Activated CD4-positive, alpha-beta memory T cell treated with anti-CD3 and anti-CD28 coated beads for 36 hours (primary cell): ENCODE results near the gene ERP27. TPM values are rescaled to one million over a fixed set of nuclear protein-coding genes. Genes with fewer than 3 reads are reported as not detected.

Source experiments
- CTCF ChIA-PET: fragments of 350-600 bp; sonication (Branson Sonifier 250); formaldehyde crosslinking; loops from one replicate; lab custom pipeline; 2021; ENCODE audit warnings: antibody characterized with exemption, inconsistent platforms; lab: Charles Lee
- POLR2A ChIA-PET: fragments of 350-600 bp; sonication (Branson Sonifier 250); formaldehyde crosslinking; loops from one replicate; lab custom pipeline; 2021; ENCODE audit warnings: antibody characterized with exemption; lab: Charles Lee
- DNase-seq: peaks from one replicate; pipeline ENCODE4 v3.0.0-alpha.2; 2020
- H3K27ac Mint-ChIP-seq: one replicate; pipeline ENCODE4 v1.8.0; 2021; ENCODE audit warnings: mixed read lengths
- H3K27me3 Mint-ChIP-seq: one replicate; pipeline ENCODE4 v1.8.0; 2021; ENCODE audit warnings: mixed read lengths
- H3K36me3 Mint-ChIP-seq: one replicate; pipeline ENCODE4 v1.8.0; 2021; ENCODE audit warnings: mixed read lengths
- H3K4me1 Mint-ChIP-seq: one replicate; pipeline ENCODE4 v1.8.0; 2021; ENCODE audit warnings: low read depth, mixed read lengths
- H3K4me3 Mint-ChIP-seq: one replicate; pipeline ENCODE4 v1.8.0; 2021; ENCODE audit warnings: mild to moderate bottlenecking, mixed read lengths
- H3K9me3 Mint-ChIP-seq: one replicate; pipeline ENCODE4 v1.8.0; 2021; ENCODE audit warnings: mixed read lengths
- intact Hi-C: fragments of 100-400 bp; cut with micrococcal nuclease; formaldehyde crosslinking; loops from one replicate; pipeline ENCODE4 v1.15.1; 2023
- total RNA-seq, 2 experiments: library from RNA; stranded (reverse); gene quantifications; one replicate each; pipeline ENCODE4 v1.2.3, GENCODE V29; 2021

Gene ERP27
- total RNA-seq, 2 experiments from 2014 or later, result 1.5 to 2.5 TPM

DNA sequence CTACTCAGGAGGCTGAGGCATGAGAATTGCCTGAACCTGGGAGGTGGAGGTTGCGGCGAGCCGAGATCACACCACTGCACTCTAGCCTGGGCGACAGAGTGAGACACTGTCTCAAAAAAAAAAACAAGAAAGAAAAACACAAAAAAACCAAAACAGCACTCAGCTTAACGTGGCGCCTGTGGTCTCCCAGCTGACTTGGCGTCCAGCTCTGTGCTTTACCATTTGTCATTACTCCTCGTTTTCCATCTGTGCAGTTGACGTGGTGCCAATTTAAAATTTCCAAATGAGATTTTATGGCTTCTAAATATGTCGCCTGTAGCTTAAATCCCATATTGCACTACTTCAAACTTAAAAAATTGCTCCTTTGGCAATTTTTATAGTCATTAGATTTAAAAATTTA lies 54.7 kb downstream of the ERP27 start:
- Mint-ChIP-seq H3K4me3 (no peak overlapping the region), H3K4me1 (peaks cover 20% of the 10 kb centered on the region), H3K36me3 (no peaks in the 10 kb centered on the region), H3K9me3 (no peaks in the 10 kb centered on the region), H3K27me3 (peaks cover 7% of the 10 kb centered on the region), H3K27ac (no peak overlapping the region)
- intact Hi-C loops, result no loop called here
- DNase-seq, result no peak
- CTCF ChIA-PET, result interaction anchor here (0.8 to 1.8 kb wide), 2 partner anchors 112 to 338 kb away, joined by 3 to 4 read pairs; partner anchors contain the start of gene RERG
- POLR2A ChIA-PET, result no interaction called here

DNA sequence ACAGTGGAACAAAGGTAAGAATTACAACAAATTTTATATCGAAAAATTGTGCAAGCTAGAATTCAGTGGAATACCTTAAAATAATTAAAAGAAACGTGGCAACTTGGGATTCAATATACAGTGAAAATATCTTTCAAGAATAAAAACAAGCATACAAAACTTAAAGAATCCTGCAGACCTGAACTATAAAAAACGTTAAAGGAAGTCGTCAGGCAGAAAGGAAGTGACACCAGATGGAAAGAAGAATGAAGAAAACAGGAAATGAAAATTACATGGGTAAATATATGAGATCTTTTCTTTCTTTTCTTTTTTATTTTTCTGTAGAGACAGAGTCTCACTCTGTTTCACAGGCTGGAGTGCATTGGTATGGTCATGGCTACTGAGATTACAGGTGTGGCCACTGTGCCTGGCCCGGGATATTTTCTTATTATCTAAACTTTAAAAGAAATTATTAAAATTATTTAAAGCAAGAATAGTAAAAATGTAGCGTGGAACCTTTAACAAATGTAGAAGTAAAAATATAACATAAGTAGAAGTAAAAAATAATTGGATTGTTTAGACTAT lies 57.4 kb downstream of the ERP27 start:
- intact Hi-C loops, result no loop called here
- ChIA-PET CTCF (no interaction called here), POLR2A (no interaction called here)
- H3K4me1 Mint-ChIP-seq, result peaks cover 20% of the 10 kb centered on the region
- no peaks in the 10 kb centered on the region for H3K36me3 Mint-ChIP-seq
- peaks cover 6% of the 10 kb centered on the region for H3K27me3 Mint-ChIP-seq
- no peak for DNase-seq
- H3K27ac Mint-ChIP-seq, result no peak overlapping the region
- H3K4me3 Mint-ChIP-seq, result no peak overlapping the region
- no peaks in the 10 kb centered on the region for H3K9me3 Mint-ChIP-seq

DNA sequence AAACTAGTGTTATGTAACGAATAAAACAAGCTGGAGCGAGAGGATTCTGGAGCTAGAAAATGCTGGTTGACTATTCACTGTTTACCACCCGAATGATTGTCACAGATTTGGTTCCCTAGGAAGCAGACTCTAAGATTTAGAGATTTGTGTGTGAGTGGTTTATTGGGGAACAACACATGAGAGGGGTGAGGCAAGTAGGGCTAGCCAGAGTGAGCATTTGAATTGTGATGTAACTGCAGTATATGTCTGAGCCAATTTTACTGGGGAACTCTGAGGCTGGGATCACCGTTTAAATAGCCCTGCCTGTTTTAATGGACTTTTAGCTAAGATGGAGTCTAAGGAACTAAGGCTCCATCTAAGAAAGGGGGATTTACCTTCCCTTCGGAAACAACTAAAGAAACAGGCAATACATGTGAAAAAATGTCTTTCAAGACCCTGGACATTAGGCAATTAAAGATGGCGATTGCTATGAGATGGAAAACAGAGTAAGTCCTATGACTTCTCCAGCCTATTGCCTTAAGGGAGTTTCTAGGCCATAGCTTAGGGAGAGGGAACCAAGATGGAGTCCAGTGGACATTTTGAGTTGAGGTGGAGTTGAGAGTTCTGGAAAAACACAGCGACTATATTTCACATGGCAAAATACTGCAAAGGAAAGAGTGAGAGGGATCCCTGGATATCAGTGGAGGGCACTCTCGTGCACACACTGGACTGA lies 59.0 kb downstream of the ERP27 start:
- intact Hi-C loops, result no loop called here
- POLR2A ChIA-PET, result no interaction called here
- no peaks in the 10 kb centered on the region for H3K36me3 Mint-ChIP-seq
- peaks cover 10% of the 10 kb centered on the region for H3K4me1 Mint-ChIP-seq
- no peaks in the 10 kb centered on the region for H3K9me3 Mint-ChIP-seq
- no peak overlapping the region for H3K4me3 Mint-ChIP-seq
- H3K27ac Mint-ChIP-seq, result no peak overlapping the region
- CTCF ChIA-PET, result interaction anchor here (1.1 to 1.3 kb wide), 2 partner anchors 31 to 116 kb away, joined by 3 to 5 read pairs; no protein-coding TSS in a partner anchor
- H3K27me3 Mint-ChIP-seq, result no peaks in the 10 kb centered on the region
- no peak for DNase-seq

DNA sequence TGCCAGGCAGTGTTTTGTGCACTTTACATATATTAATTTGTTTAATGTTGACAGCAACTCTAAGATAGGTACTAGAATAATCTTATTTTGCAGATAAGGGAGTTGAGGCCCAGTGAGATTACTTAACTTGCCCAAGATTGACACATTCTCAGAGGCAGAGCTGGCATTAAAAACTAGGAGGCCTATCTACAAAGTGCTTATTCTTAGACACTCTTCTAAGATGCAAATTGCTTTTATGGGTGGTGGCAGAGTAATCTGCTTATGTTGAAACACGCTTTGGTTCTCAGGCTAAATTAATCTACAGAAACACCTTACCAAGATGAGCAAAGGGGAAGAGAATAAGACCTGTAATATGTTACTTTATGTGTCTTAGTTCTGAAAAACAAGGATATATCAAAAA lies 59.8 kb downstream of the ERP27 start:
- Mint-ChIP-seq H3K9me3 (no peaks in the 10 kb centered on the region), H3K27me3 (no peaks in the 10 kb centered on the region), H3K4me1 (peaks cover 8% of the 10 kb centered on the region), H3K36me3 (no peaks in the 10 kb centered on the region), H3K4me3 (no peak overlapping the region), H3K27ac (no peak overlapping the region)
- CTCF ChIA-PET, result interaction anchor here (1.3 kb wide), 1 partner anchor 32 kb away, joined by 3 read pairs; no protein-coding TSS in a partner anchor
- no peak for DNase-seq
- POLR2A ChIA-PET, result no interaction called here
- intact Hi-C loops, result no loop called here

DNA sequence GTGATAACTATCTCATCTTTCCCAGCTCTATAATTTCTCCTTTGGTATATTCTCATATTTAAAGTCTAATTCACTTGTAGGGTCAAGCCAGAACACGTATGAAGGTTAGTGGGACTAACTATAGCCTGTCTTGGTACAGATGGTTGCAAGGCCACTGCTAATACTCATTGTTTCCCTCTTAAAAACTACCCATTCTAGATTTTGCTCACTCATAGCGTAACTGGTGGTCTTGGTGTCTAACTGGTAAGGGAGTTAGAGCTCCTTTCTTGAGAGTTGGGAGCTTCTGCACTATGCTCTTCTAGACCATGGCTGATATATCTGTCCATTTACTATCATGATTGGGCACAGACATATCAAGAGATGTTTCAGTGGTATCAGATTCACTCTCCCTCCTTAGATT lies 61.5 kb downstream of the ERP27 start:
- Mint-ChIP-seq H3K9me3 (no peaks in the 10 kb centered on the region), H3K4me3 (no peak overlapping the region), H3K27ac (no peak overlapping the region), H3K4me1 (peaks cover 8% of the 10 kb centered on the region), H3K36me3 (no peaks in the 10 kb centered on the region), H3K27me3 (no peaks in the 10 kb centered on the region)
- ChIA-PET POLR2A (no interaction called here), CTCF (interaction anchor here (0.6 kb wide), 1 partner anchor 34 kb away, joined by 3 read pairs; no protein-coding TSS in a partner anchor)
- intact Hi-C loops, result no loop called here
- DNase-seq, result no peak

DNA sequence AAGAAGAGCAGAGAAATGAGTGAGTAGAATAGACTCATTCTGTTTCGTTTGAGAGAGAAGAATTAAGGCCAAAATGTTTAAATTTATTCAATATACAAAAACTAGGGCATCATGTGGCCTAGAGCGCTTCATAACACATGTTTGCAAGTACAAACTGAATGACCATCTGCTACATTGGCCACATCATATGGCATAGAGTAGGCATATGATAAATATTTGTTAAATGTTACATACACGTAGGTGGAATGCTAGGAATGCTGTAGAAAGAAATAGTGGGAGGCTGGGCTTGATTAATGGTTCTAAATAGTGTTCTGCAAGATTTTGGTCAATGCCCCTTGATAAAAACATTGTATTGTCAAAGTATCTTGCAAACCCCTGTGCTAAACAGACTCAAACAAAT lies 63.5 kb downstream of the ERP27 start:
- Mint-ChIP-seq H3K27ac (no peak overlapping the region), H3K4me3 (no peak overlapping the region), H3K27me3 (no peaks in the 10 kb centered on the region), H3K4me1 (no peaks in the 10 kb centered on the region), H3K36me3 (no peaks in the 10 kb centered on the region), H3K9me3 (no peaks in the 10 kb centered on the region)
- ChIA-PET CTCF (no interaction called here), POLR2A (no interaction called here)
- no peak for DNase-seq
- intact Hi-C loops, result no loop called here

DNA sequence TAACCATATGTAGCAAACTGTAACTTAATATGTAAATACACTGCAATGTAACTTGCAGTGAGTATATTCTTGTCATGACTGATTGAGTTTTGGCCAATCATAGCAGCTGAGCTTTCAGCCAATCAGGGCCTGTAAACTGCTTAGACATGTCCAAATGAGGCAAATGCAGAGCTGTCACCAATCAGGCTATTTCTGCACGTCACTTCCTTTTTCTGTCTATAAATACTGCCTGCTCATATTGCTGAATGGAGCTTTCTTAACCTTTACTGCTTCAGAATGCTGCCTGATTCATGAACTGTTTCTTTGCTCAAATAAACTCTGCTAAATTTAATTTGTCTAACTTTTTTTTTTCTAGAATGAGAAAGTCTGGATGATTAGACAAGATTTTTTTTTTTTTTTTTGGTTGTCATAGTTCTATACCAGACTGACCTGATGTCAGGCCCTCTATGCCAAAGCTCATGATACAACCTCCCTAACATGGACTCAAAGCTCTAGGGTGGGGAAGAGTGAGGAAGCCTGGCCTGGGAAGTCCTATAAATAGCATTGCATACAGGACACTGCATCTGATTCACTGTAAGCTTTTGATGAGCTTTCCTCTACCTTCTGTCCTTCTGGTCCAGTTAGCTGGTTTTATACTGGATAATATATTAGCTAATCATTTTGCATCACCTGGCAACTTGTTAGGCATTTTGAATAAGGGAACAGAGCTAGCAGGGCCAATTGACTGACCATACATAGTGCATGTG lies 64.7 kb downstream of the ERP27 start:
- ChIA-PET POLR2A (interaction anchor here (0.6 kb wide), 1 partner anchor 136 kb away, joined by 3 read pairs; no protein-coding TSS in a partner anchor), CTCF (interaction anchor here (0.8 kb wide), 1 partner anchor 28 kb away, joined by 4 read pairs; no protein-coding TSS in a partner anchor)
- no peak for DNase-seq
- no peaks in the 10 kb centered on the region for H3K9me3 Mint-ChIP-seq
- no peaks in the 10 kb centered on the region for H3K4me1 Mint-ChIP-seq
- no peak overlapping the region for H3K27ac Mint-ChIP-seq
- H3K27me3 Mint-ChIP-seq, result no peaks in the 10 kb centered on the region
- H3K36me3 Mint-ChIP-seq, result no peaks in the 10 kb centered on the region
- intact Hi-C loops, result no loop called here
- no peak overlapping the region for H3K4me3 Mint-ChIP-seq

DNA sequence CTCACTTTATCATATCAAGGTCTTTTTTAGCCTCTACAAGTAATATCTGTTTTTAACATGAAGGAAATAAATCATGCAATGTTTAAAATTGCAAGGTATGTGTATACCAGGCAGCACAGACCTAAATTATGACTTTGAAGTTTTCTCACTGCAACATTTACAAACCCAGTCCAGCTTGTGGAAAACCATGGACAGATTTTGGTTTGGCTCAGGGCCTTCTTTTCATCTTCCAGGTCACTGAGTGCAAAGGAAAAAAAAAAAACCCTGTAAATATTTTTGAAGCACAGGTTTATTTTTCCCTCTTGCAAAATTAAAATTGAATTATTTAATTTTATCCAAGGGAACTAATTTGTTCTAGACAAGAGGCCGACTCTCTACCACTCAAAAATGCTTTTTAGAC lies 66.5 kb downstream of the ERP27 start:
- H3K27me3 Mint-ChIP-seq, result no peaks in the 10 kb centered on the region
- H3K9me3 Mint-ChIP-seq, result peaks cover 7% of the 10 kb centered on the region
- intact Hi-C loops, result no loop called here
- H3K27ac Mint-ChIP-seq, result no peak overlapping the region
- POLR2A ChIA-PET, result no interaction called here
- H3K4me3 Mint-ChIP-seq, result no peak overlapping the region
- no peak for DNase-seq
- peaks cover 7% of the 10 kb centered on the region for H3K36me3 Mint-ChIP-seq
- CTCF ChIA-PET, result no interaction called here
- no peaks in the 10 kb centered on the region for H3K4me1 Mint-ChIP-seq

DNA sequence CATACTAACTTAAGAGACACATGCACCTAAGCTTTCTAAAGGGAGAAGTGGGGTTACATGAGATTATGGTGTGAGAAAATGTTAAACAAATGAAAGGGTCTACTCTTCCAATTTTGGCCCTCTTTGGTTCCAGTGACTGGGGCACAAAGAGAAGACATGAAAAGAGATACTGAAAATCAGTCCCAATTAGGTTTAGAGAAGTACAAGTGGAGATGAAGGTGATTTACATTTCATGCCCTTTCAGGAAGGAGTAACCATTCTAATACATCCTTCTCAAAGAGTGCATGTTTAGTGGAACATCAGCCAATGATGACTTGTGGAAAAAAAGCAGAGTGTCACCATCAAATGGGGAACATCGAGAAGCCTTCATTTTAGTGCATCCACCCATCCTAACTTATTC lies 67.1 kb downstream of the ERP27 start:
- Mint-ChIP-seq H3K4me3 (no peak overlapping the region), H3K36me3 (peaks cover 7% of the 10 kb centered on the region), H3K4me1 (no peaks in the 10 kb centered on the region), H3K9me3 (peaks cover 7% of the 10 kb centered on the region), H3K27ac (no peak overlapping the region), H3K27me3 (no peaks in the 10 kb centered on the region)
- ChIA-PET POLR2A (no interaction called here), CTCF (interaction anchor here (0.7 kb wide), 1 partner anchor 973 kb away, joined by 3 read pairs; no protein-coding TSS in a partner anchor)
- intact Hi-C loops, result no loop called here
- DNase-seq, result no peak

DNA sequence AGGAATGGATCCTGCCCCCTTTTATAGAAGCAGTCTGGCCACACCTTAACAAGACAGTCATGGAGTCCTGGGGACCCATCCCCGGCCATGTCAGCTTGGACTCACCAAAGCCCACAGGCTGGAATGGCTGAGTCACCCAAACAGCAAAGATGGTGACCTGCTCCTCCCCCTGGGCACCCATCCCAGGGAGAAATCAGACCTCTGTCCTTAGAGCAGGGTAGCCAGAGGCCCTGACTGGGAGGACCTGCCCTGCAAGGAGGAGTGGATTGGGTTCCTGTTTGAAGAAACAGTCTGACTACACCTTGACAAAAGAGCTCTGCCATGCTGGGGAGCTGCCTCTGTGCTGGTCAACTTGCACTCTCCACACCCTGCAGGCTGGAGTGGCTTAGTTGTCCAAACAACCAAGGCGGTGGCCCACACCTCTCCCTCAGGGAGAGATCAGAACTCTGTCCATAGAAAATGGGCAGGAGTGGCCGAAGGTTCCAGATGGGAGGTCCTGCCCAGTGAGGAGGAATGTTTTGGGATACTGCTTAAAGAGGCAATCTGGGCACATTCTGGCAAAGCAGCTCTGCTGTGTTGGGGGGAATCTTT lies 69.3 kb downstream of the ERP27 start:
- peaks cover 7% of the 10 kb centered on the region for H3K9me3 Mint-ChIP-seq
- peaks cover 7% of the 10 kb centered on the region for H3K36me3 Mint-ChIP-seq
- POLR2A ChIA-PET, result no interaction called here
- no peak overlapping the region for H3K4me3 Mint-ChIP-seq
- CTCF ChIA-PET, result interaction anchor here (1.0 kb wide), 1 partner anchor 14 kb away, joined by 3 read pairs; no protein-coding TSS in a partner anchor
- no peaks in the 10 kb centered on the region for H3K27me3 Mint-ChIP-seq
- intact Hi-C loops, result no loop called here
- H3K27ac Mint-ChIP-seq, result no peak overlapping the region
- no peaks in the 10 kb centered on the region for H3K4me1 Mint-ChIP-seq
- DNase-seq, result no peak
